ENCODE results near the gene SEMA6D. TPM values are rescaled to one million over a fixed set of nuclear protein-coding genes. Genes with fewer than 3 reads are reported as not detected.

The SEMA6D gene
- total and polyA plus RNA-seq, 12 donors: 1.4 to 20.1 (median 11.9) TPM

DNA sequence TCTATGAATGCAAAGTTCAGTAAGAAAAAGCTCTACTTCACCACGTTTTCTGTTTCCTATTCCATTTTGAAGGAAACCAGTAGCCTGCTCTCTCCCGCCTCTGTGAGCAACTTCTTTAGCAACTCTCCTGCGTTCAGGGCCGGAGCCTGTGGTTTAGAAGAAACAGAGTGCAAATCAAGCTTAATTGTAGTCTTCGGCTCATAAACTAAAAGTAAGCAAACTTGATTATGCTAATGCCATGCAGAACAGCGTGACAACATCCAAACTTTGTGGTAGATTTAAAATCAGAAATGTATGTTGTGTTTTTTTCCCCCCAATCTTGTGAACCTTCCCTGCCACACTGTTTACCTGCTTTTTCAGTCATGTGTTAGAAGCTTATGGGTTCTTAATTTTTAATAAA, 87.4 kb downstream of the SEMA6D start:
- DNase-seq: no peak
- TF ChIP-seq, protein P1, sequence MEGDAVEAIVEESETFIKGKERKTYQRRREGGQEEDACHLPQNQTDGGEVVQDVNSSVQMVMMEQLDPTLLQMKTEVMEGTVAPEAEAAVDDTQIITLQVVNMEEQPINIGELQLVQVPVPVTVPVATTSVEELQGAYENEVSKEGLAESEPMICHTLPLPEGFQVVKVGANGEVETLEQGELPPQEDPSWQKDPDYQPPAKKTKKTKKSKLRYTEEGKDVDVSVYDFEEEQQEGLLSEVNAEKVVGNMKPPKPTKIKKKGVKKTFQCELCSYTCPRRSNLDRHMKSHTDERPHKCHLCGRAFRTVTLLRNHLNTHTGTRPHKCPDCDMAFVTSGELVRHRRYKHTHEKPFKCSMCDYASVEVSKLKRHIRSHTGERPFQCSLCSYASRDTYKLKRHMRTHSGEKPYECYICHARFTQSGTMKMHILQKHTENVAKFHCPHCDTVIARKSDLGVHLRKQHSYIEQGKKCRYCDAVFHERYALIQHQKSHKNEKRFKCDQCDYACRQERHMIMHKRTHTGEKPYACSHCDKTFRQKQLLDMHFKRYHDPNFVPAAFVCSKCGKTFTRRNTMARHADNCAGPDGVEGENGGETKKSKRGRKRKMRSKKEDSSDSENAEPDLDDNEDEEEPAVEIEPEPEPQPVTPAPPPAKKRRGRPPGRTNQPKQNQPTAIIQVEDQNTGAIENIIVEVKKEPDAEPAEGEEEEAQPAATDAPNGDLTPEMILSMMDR (IDR thresholded peaks at IDR 0.05): no peak
- Histone ChIP-seq H3K4me3 (no peak overlapping the region), H3K4me1 (no peaks in the 10 kb centered on the region), H3K27me3 (no peaks in the 10 kb centered on the region), H3K9me3 (no peaks in the 10 kb centered on the region), H3K27ac (no peak overlapping the region), H3K36me3 (no peaks in the 10 kb centered on the region)
- ATAC-seq: no peak
- 90 to 93% methylated on average over 6 of the region's 6 CpGs for WGBS, 2 donors
- intact Hi-C loops (cut with DNase I): no loop called here

DNA sequence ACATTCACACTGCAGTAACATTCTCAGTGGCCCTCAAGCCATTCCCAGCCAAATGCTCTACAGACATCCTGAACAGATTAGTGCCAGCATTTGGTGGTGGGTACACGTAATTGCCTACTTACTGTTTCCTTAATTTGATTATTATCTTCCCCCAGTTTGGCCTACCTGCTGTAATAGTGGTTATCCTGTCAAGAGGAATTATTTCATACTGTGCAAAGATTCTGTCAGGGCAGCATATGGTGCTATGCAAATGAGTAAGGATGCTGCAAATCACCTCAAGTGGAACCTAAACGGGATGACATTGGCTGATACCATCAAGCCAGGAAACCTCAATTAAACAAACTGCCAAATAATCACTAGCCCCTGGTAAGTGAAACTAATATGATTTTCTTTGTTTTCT, 88.7 kb downstream of the SEMA6D start:
- DNase-seq: no peak
- WGBS, 2 donors: 68 to 83% methylated on average over 2 of the region's 2 CpGs
- TF ChIP-seq, protein P1 (IDR thresholded peaks at IDR 0.05): no peak
- H3K27ac ChIP-seq: no peak overlapping the region
- H3K27me3 ChIP-seq: no peaks in the 10 kb centered on the region
- ATAC-seq: no peak
- H3K36me3 ChIP-seq: no peaks in the 10 kb centered on the region
- H3K9me3 ChIP-seq: no peaks in the 10 kb centered on the region
- intact Hi-C loops (cut with DNase I): no loop called here
- no peaks in the 10 kb centered on the region for H3K4me1 ChIP-seq
- no peak overlapping the region for H3K4me3 ChIP-seq

DNA sequence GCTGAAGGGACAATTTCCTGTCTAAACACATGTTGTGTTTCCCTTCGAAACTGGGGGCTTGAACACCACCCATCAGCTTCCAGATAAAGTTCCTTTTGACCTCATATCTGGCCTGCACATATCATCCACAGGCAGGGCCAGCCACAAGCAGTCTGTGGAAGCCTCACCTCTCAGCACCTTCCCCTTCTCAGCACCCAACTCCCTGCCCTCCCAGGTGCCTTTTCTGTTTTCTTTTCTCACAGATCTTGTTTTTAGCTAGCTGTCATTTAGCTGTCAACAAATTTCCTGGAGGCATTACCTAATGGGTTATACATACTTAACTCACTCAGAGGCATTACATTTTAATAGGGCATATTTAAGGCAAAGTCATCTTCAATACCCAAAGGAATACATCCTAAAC, 93.9 kb downstream of the SEMA6D start:
- no peak for DNase-seq
- intact Hi-C loops (cut with DNase I): no loop called here
- Histone ChIP-seq H3K27me3 (no peaks in the 10 kb centered on the region), H3K36me3 (no peaks in the 10 kb centered on the region), H3K4me3 (no peak overlapping the region), H3K27ac (no peak overlapping the region), H3K4me1 (no peaks in the 10 kb centered on the region), H3K9me3 (no peaks in the 10 kb centered on the region)
- WGBS, 2 donors: 14 to 16% methylated on average over 1 of the region's 1 CpG
- TF ChIP-seq, protein P1 (IDR thresholded peaks at IDR 0.05): no peak
- no peak for ATAC-seq

DNA sequence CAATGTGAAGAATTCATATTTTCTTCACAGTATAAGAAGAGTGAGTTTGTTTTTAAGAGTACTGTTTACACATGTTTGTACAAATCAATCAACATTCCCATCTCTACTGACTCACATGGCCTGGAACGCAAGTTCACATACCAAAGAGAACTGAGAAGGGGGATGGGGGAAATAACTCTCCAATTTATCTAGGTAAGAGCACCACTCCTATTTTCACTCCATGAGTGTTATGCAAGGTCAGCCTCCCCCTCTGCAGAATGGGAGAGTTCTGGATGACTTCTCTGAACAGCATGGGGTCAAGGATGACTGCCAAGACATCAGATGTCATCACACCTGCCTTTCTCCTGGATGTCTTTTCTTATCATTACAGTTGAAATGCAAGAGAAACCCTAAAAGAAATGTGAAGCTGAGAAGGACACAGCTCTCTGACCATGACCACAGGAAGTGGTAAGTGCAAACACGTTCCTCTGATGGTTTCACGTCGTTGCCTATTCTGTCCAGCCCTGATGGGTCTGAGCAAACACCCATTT, 95.2 kb downstream of the SEMA6D start:
- no peaks in the 10 kb centered on the region for H3K9me3 ChIP-seq
- DNase-seq (no peak), ATAC-seq (no peak)
- TF ChIP-seq, protein P1 (IDR thresholded peaks at IDR 0.05): no peak
- WGBS, 2 donors: 90% methylated on average over 4 of the region's 4 CpGs
- H3K4me3 ChIP-seq: no peak overlapping the region
- H3K4me1 ChIP-seq: no peaks in the 10 kb centered on the region
- H3K36me3 ChIP-seq: no peaks in the 10 kb centered on the region
- intact Hi-C loops (cut with DNase I): no loop called here
- no peak overlapping the region for H3K27ac ChIP-seq
- H3K27me3 ChIP-seq: no peaks in the 10 kb centered on the region
